ENCODE results near the gene CLOCK.

DNA sequence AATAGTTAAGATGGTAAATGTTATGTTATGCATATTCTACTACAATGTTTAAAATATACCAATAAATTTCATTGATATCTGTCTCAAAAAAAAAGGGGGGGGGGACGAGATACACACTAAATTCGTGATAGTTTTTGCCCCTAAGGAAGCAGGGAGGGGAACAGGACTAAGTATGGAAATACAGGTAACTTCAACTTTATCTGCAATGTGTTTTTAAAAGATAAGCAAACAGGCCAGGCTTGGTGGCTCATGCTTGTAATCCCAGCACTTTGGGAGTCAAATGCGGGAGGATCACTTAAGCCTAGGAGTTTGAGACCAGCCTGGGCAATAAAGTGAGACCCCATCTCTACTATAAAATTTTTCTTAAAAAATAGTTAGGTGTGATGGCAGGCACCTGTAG, 13.4 kb upstream of the CLOCK start:
- TF ChIP-seq, protein P1, sequence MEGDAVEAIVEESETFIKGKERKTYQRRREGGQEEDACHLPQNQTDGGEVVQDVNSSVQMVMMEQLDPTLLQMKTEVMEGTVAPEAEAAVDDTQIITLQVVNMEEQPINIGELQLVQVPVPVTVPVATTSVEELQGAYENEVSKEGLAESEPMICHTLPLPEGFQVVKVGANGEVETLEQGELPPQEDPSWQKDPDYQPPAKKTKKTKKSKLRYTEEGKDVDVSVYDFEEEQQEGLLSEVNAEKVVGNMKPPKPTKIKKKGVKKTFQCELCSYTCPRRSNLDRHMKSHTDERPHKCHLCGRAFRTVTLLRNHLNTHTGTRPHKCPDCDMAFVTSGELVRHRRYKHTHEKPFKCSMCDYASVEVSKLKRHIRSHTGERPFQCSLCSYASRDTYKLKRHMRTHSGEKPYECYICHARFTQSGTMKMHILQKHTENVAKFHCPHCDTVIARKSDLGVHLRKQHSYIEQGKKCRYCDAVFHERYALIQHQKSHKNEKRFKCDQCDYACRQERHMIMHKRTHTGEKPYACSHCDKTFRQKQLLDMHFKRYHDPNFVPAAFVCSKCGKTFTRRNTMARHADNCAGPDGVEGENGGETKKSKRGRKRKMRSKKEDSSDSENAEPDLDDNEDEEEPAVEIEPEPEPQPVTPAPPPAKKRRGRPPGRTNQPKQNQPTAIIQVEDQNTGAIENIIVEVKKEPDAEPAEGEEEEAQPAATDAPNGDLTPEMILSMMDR (conservative IDR thresholded peaks at IDR 0.05), result no peak
- no peak for TF ChIP-seq EZH2 (IDR thresholded peaks at IDR 0.05; ENCODE audit: low read depth)
